IMR-90 (cell line): Measurements from ENCODE around the gene SCRG1. TPM values are rescaled to one million over a fixed set of nuclear protein-coding genes. Genes with fewer than 3 reads are reported as not detected.

ENCODE experiments used
- ATAC-seq: fragments of 200-7000 bp; cut with Tn5 transposase; 2 replicates; pipeline ENCODE4 v1.9.1; 2020; ENCODE audit warnings: low read depth, mild to moderate bottlenecking, moderate library complexity
- BruUV-seq: library from RNA; stranded (reverse); fragments of 400-500 nt; replicated peaks from 2 replicates; lab custom pipeline; 2021; lab: Mats Ljungman, UMichigan
- CTCF ChIA-PET: fragments of 300-600 bp; formaldehyde crosslinking; extraction: SDS; loops from one replicate; lab custom pipeline; 2021; ENCODE audit warnings: antibody characterized with exemption; lab: Yijun Ruan, JAX
- POLR2A ChIA-PET: fragments of 300-600 bp; sonication (Branson Sonifier 250); formaldehyde crosslinking; loops from one replicate; lab custom pipeline; 2022; ENCODE audit warnings: antibody characterized with exemption; ENCODE audit not compliant: unreplicated experiment; lab: Charles Lee
- DNase-seq: peaks from one replicate; pipeline ENCODE4 v3.0.0; 2013
- H2AFZ ChIP-seq: replicated peaks from 2 replicates; pipeline ENCODE3; 2013; ENCODE audit warnings: low read length, mild to moderate bottlenecking; ENCODE audit not compliant: poor library complexity
- H2AK5ac ChIP-seq: 2 replicates; pipeline ENCODE4 v1.6.1; 2013; ENCODE audit warnings: low read depth, low read length, inconsistent platforms
- H2AK9ac ChIP-seq: replicated peaks from 2 replicates; pipeline ENCODE3; 2013; ENCODE audit warnings: mild to moderate bottlenecking, low read depth, low read length, moderate library complexity; ENCODE audit not compliant: poor library complexity
- H2BK120ac ChIP-seq: 2 replicates; pipeline ENCODE4 v1.6.1; 2013; ENCODE audit warnings: low read depth, low read length, inconsistent platforms
- H2BK15ac ChIP-seq: 3 replicates; pipeline ENCODE4 v1.6.1; 2013; ENCODE audit warnings: low read depth, low read length, inconsistent platforms
- H2BK20ac ChIP-seq: 2 replicates; pipeline ENCODE4 v1.6.1; 2013; ENCODE audit warnings: low read depth, mild to moderate bottlenecking, inconsistent platforms, low read length, moderate library complexity
- H2BK5ac ChIP-seq: 2 replicates; pipeline ENCODE4 v1.6.1; 2013; ENCODE audit warnings: mild to moderate bottlenecking, low read depth, low read length, inconsistent platforms; ENCODE audit not compliant: poor library complexity, severe bottlenecking
- H3K14ac ChIP-seq: replicated peaks from 2 replicates; pipeline ENCODE4 v1.6.1; 2013; ENCODE audit warnings: low read depth, low read length, inconsistent platforms
- H3K18ac ChIP-seq: 2 replicates; pipeline ENCODE4 v1.6.1; 2013; ENCODE audit warnings: low read depth, low read length, control low read depth
- H3K23ac ChIP-seq: 2 replicates; pipeline ENCODE4 v1.6.1; 2013; ENCODE audit warnings: low read depth, low read length, inconsistent platforms
- H3K27ac ChIP-seq: 2 replicates; pipeline ENCODE4 v1.5.1; 2013; ENCODE audit warnings: mild to moderate bottlenecking, control low read depth, low read length; ENCODE audit not compliant: insufficient read depth
- H3K27me3 ChIP-seq: 2 replicates; pipeline ENCODE4 v1.6.1; 2013; ENCODE audit warnings: low read length; ENCODE audit not compliant: control insufficient read depth, insufficient read depth
- H3K36me3 ChIP-seq: 2 replicates; pipeline ENCODE4 v1.6.1; 2013; ENCODE audit warnings: low read length, mixed read lengths; ENCODE audit not compliant: control insufficient read depth, insufficient read depth
- H3K4ac ChIP-seq: 2 replicates; pipeline ENCODE4 v1.6.1; 2013; ENCODE audit warnings: low read depth, low read length, inconsistent platforms
- H3K4me1 ChIP-seq: 2 replicates; pipeline ENCODE4 v1.6.1; 2013; ENCODE audit warnings: low read length, mixed read lengths; ENCODE audit not compliant: control insufficient read depth, insufficient read depth
- H3K4me2 ChIP-seq: 2 replicates; pipeline ENCODE4 v1.6.1; 2013; ENCODE audit warnings: low read depth, mild to moderate bottlenecking, control low read depth, low read length, moderate library complexity
- H3K4me3 ChIP-seq: 2 replicates; pipeline ENCODE4 v1.5.1; 2013; ENCODE audit warnings: low read depth, mild to moderate bottlenecking, control low read depth, low read length, moderate library complexity; ENCODE audit not compliant: insufficient read depth
- H3K56ac ChIP-seq: 2 replicates; pipeline ENCODE4 v1.6.1; 2013; ENCODE audit warnings: low read length, inconsistent platforms; ENCODE audit not compliant: insufficient read depth; ENCODE audit errors: extremely low read depth
- H3K79me1 ChIP-seq, 2 experiments: 2 replicates each; pipeline ENCODE4 v1.6.1; 2013; ENCODE audit warnings: low read length in 2 of 2, inconsistent platforms in 1 of 2, low read depth in 1 of 2
- H3K9ac ChIP-seq: 2 replicates; pipeline ENCODE4 v1.6.1; 2013; ENCODE audit warnings: low read depth, low read length, control low read depth
- H3K9me1 ChIP-seq: 2 replicates; pipeline ENCODE4 v1.6.1; 2013; ENCODE audit warnings: low read length, inconsistent platforms; ENCODE audit not compliant: insufficient read depth
- H3K9me3 ChIP-seq: 2 replicates; pipeline ENCODE4 v1.6.1; 2013; ENCODE audit warnings: low read length; ENCODE audit not compliant: control insufficient read depth, insufficient read depth
- H4K20me1 ChIP-seq: 2 replicates; pipeline ENCODE4 v1.6.1; 2013; ENCODE audit warnings: low read length, inconsistent platforms; ENCODE audit not compliant: insufficient read depth
- H4K5ac ChIP-seq: 2 replicates; pipeline ENCODE4 v1.6.1; 2013; ENCODE audit warnings: mild to moderate bottlenecking, low read depth, low read length, control low read depth
- H4K8ac ChIP-seq, 2 experiments: 2 replicates each; pipeline ENCODE4 v1.6.1; 2013; ENCODE audit warnings: low read depth in 2 of 2, low read length in 2 of 2, control low read depth in 1 of 2, inconsistent platforms in 1 of 2
- H4K91ac ChIP-seq: 2 replicates; pipeline ENCODE4 v1.6.1; 2013; ENCODE audit warnings: low read depth, low read length, inconsistent platforms; ENCODE audit not compliant: insufficient read depth
- CEBPB ChIP-seq: IDR thresholded peaks from 2 replicates; pipeline ENCODE4 v1.6.1; 2012; ENCODE audit warnings: low read depth, low read length, improper control_type of control experiment
- MAZ ChIP-seq: IDR thresholded peaks from 2 replicates; pipeline ENCODE4 v1.6.1; 2012; ENCODE audit warnings: low read depth, mild to moderate bottlenecking, low read length, improper control_type of control experiment, moderate library complexity, borderline replicate concordance
- NFE2L2 ChIP-seq: fragments of 150-350 bp; IDR thresholded peaks from 2 replicates; pipeline ENCODE4 v1.6.1; 2016; ENCODE audit warnings: low read depth, mild to moderate bottlenecking, low read length
- POLR2A ChIP-seq: IDR thresholded peaks from 2 replicates; pipeline ENCODE4 v1.6.1; 2012; ENCODE audit warnings: mild to moderate bottlenecking, low read depth, low read length
- RCOR1 ChIP-seq: IDR thresholded peaks from 2 replicates; pipeline ENCODE4 v1.6.1; 2012; ENCODE audit warnings: mild to moderate bottlenecking, low read length, improper control_type of control experiment; ENCODE audit not compliant: insufficient replicate concordance
- RFX5 ChIP-seq: IDR thresholded peaks from 2 replicates; pipeline ENCODE4 v1.8.0; 2012; ENCODE audit warnings: low read depth, mild to moderate bottlenecking, low read length, moderate library complexity
- WGBS, 2 experiments: methylation state at CpG; one replicate each; pipeline versions ENCODE4 v1.1.5 to v1.1.7; 2013; ENCODE audit warnings: missing lambda C conversion rate in 2 of 2; ENCODE audit not compliant: insufficient read length in 1 of 2; ENCODE audit errors: extremely low coverage in 2 of 2; 5-methylcytosine and 5-hydroxymethylcytosine counted together
- dilution Hi-C: fragments of 300-500 bp; cut with HindIII; formaldehyde crosslinking; loops from one replicate; pipeline ENCODE4 v1.14.3; 2018; ENCODE audit warnings: low sequenced_read_pairs; ENCODE audit not compliant: unreplicated experiment
- in situ Hi-C: fragments of 300-500 bp; cut with MboI; formaldehyde crosslinking; loops from 3 replicates; pipeline ENCODE4 v1.14.3; 2019; ENCODE audit warnings: low sequenced_read_pairs, inconsistent platforms, mixed read lengths
- intact Hi-C: fragments of 100-400 bp; cut with micrococcal nuclease; formaldehyde crosslinking; loops from 2 replicates; pipeline ENCODE4 v1.10.0; 2022
- polyA plus RNA-seq, 3 experiments: library from polyadenylated mRNA; depleted of rRNA; stranded (reverse); fragments of >200 nt; gene quantifications; 2 replicates each; pipeline ENCODE4 v1.2.3, GENCODE V29; 2012; ENCODE audit warnings: low replicate concordance in 1 of 3
- total RNA-seq: library from RNA; depleted of rRNA; stranded (reverse); fragments of >200 nt; gene quantifications from 2 replicates; pipeline ENCODE4 v1.2.3, GENCODE V29; 2012

Gene SCRG1
- total and polyA plus RNA-seq, 2 of the 4 experiments (the other 2 are of a cell fraction): under 0.01 to 0.22 TPM

GRCh38 chr4:173410079-173410478, 11.2 kb upstream of the SCRG1 start:
- CTCF ChIA-PET: interaction anchor here (1.6 kb wide), 1 partner anchor 152 kb away, joined by 3 read pairs; no protein-coding TSS in a partner anchor
- no TSS peak for BruUV-seq
- POLR2A ChIA-PET: no interaction called here
- intact Hi-C loops: no loop called here
- Histone ChIP-seq H4K5ac (no peak overlapping the region), H3K4me3 (no peak overlapping the region), H3K18ac (no peak overlapping the region), H3K4ac (no peak overlapping the region), H3K56ac (no peak overlapping the region), H2BK20ac (no peak overlapping the region), H3K4me1 (no peaks in the 10 kb centered on the region), H3K9me3 (no peaks in the 10 kb centered on the region), H3K9ac (no peak overlapping the region), H3K79me1 (no peaks in the 10 kb centered on the region), H3K27me3 (no peaks in the 10 kb centered on the region), H4K91ac (no peak overlapping the region), H2BK5ac (no peak overlapping the region), H2BK15ac (no peak overlapping the region), H3K23ac (no peak overlapping the region), H3K36me3 (no peaks in the 10 kb centered on the region), H4K8ac (no peak overlapping the region), H2AFZ (no peak overlapping the region), H2AK5ac (no peak overlapping the region; the same call in 1 of the 2 replicates), H2AK9ac (no peak overlapping the region), H4K20me1 (no peaks in the 10 kb centered on the region), H3K14ac (no peak overlapping the region), H3K27ac (no peak overlapping the region), H3K9me1 (no peaks in the 10 kb centered on the region; the same call in 1 of the 2 replicates), H2BK120ac (no peak overlapping the region), H3K4me2 (no peak overlapping the region)
- dilution Hi-C loops: no loop called here
- 100% methylated on average over 1 of the region's 2 CpGs; no CpG with 5 or more reads in 1 of the 2 experiments for WGBS, 2 experiments
- DNase-seq: no peak
- no peak for ATAC-seq
- no peak for TF ChIP-seq RCOR1
- TF ChIP-seq RFX5: no peak
- no peak for TF ChIP-seq NFE2L2
- no peak for TF ChIP-seq MAZ
- TF ChIP-seq POLR2A: no peak
- TF ChIP-seq CEBPB: no peak
- in situ Hi-C loops: loop anchor here (5.0 kb wide), 1 partner anchor 93 kb away; no protein-coding TSS in a partner anchor
